ENCODE measurements around the gene GHR. TPM values are rescaled to one million over a fixed set of nuclear protein-coding genes. Genes with fewer than 3 reads are reported as not detected.

The GHR gene
- total and polyA plus RNA-seq, 10 donors: 0.42 to 11.5 (median 5.1) TPM

DNA sequence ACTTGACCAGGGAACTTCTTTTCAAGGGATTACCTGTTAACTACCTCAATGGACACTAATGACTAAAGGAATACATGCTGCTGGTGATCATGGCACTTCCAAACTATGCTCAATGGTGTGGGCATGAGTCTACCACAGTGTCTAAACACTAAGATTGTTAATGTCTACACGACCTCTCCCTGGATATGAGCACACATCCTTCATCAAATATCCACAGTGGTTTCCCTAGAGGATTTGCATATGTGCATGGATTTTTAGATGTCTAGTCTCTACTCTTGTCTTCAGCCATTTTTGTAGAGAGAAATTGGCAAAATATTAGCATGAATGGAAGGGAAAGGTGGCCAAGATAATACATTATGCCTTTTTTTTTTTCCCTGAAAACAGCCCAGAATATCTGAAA, 220.1 kb downstream of the GHR start:
- H3K27me3 ChIP-seq (replicated peaks in 1 of 7): peaks cover 0 to 3% (median 0%) of the 10 kb centered on the region in 7 donors
- no peaks in the 10 kb centered on the region for H3K9me3 ChIP-seq
- H3K4me1 ChIP-seq: no peaks in the 10 kb centered on the region
- intact Hi-C loops (cut with DNase I; ENCODE audit: low total_unique reads): no loop called here
- 58 to 79% (median 72%) methylated on average over 1 of the region's 1 CpG for WGBS, 5 donors
- no peak for DNase-seq
- TF ChIP-seq POLR2A (IDR thresholded peaks at IDR 0.05): no peak
- TF ChIP-seq, protein P1, sequence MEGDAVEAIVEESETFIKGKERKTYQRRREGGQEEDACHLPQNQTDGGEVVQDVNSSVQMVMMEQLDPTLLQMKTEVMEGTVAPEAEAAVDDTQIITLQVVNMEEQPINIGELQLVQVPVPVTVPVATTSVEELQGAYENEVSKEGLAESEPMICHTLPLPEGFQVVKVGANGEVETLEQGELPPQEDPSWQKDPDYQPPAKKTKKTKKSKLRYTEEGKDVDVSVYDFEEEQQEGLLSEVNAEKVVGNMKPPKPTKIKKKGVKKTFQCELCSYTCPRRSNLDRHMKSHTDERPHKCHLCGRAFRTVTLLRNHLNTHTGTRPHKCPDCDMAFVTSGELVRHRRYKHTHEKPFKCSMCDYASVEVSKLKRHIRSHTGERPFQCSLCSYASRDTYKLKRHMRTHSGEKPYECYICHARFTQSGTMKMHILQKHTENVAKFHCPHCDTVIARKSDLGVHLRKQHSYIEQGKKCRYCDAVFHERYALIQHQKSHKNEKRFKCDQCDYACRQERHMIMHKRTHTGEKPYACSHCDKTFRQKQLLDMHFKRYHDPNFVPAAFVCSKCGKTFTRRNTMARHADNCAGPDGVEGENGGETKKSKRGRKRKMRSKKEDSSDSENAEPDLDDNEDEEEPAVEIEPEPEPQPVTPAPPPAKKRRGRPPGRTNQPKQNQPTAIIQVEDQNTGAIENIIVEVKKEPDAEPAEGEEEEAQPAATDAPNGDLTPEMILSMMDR (IDR thresholded peaks at IDR 0.05 in 8 of 11, conservative IDR thresholded peaks at IDR 0.05 in 3 of 11): no peak
- no peak for TF ChIP-seq POLR2AphosphoS5 (IDR thresholded peaks at IDR 0.05)
- H3K4me3 ChIP-seq: no peak overlapping the region
- H3K36me3 ChIP-seq: no peaks in the 10 kb centered on the region
- H3K27ac ChIP-seq: no peak overlapping the region

GRCh38 chr5:42645138-42645537, 221.9 kb downstream of the GHR start:
- intact Hi-C loops (cut with DNase I; ENCODE audit: low total_unique reads): no loop called here
- TF ChIP-seq, protein P1 (IDR thresholded peaks at IDR 0.05 in 8 of 11, conservative IDR thresholded peaks at IDR 0.05 in 3 of 11): no peak
- Histone ChIP-seq H3K27me3 (replicated peaks in 1 of 7) (peaks cover 0 to 3% (median 0%) of the 10 kb centered on the region in 7 donors), H3K9me3 (no peaks in the 10 kb centered on the region), H3K36me3 (no peaks in the 10 kb centered on the region), H3K27ac (no peak overlapping the region), H3K4me1 (no peaks in the 10 kb centered on the region), H3K4me3 (no peak overlapping the region)
- WGBS, 5 donors: 59 to 84% (median 73%) methylated on average over 2 of the region's 2 CpGs
- DNase-seq: no peak

DNA sequence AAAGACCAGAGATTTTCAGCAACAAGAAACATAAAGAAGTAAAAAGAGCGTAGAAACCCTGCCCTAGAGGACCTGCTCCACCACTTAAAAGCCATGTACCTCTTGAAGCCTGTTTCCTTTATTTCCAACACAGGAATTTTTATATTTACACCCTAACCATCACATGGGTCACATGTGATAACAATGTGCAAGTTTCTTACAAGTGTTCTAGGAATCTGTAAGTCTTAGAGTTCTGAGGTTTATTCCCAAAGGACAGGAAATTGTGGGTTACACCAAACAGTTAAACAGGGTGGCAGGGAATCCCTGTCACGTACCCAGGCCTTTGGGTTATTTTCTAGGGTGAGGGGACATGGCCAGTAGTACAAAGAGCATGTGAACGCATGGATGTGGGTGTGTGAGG, 224.8 kb downstream of the GHR start:
- H3K9me3 ChIP-seq: no peaks in the 10 kb centered on the region
- no peaks in the 10 kb centered on the region for H3K36me3 ChIP-seq
- no peak for DNase-seq
- no peak overlapping the region for H3K4me3 ChIP-seq
- TF ChIP-seq, protein P1 (IDR thresholded peaks at IDR 0.05 in 8 of 11, conservative IDR thresholded peaks at IDR 0.05 in 3 of 11): no peak
- TF ChIP-seq POLR2A (IDR thresholded peaks at IDR 0.05) (no peak), POLR2AphosphoS5 (IDR thresholded peaks at IDR 0.05) (no peak)
- no peak overlapping the region for H3K27ac ChIP-seq
- intact Hi-C loops (cut with DNase I; ENCODE audit: low total_unique reads): no loop called here
- 56 to 65% (median 60%) methylated on average over 3 of the region's 3 CpGs for WGBS, 5 donors
- no peaks in the 10 kb centered on the region for H3K4me1 ChIP-seq
- H3K27me3 ChIP-seq (replicated peaks in 1 of 7): no peaks in the 10 kb centered on the region

GRCh38 chr5:42648915-42649314, 225.7 kb downstream of the GHR start:
- no peaks in the 10 kb centered on the region for H3K36me3 ChIP-seq
- whole genome bisulfite sequencing, 5 donors: 62 to 81% (median 73%) methylated on average over 1 of the region's 1 CpG
- peaks cover 0 to 6% (median 0%) of the 10 kb centered on the region in 6 donors for H3K4me1 ChIP-seq
- H3K9me3 ChIP-seq: no peaks in the 10 kb centered on the region
- no peaks in the 10 kb centered on the region for H3K27me3 ChIP-seq (replicated peaks in 1 of 7)
- H3K4me3 ChIP-seq: no peak overlapping the region
- DNase-seq: no peak
- H3K27ac ChIP-seq: no peak overlapping the region
- TF ChIP-seq, protein P1 (IDR thresholded peaks at IDR 0.05 in 8 of 11, conservative IDR thresholded peaks at IDR 0.05 in 3 of 11): no peak
- intact Hi-C loops (cut with DNase I; ENCODE audit: low total_unique reads): no loop called here

Data from spleen (tissue), 11 donors.